Osteoblast (primary cell): ENCODE results near the gene ARF3. TPM values are rescaled to one million over a fixed set of nuclear protein-coding genes. Genes with fewer than 3 reads are reported as not detected.
A peak's percentile ranks its signal among the peaks of the same experiment; 100 is the strongest.

Source experiments
- DNase-seq: peaks from one replicate; pipeline ENCODE4 v3.0.0; 2011; ENCODE audit warnings: low spot score, mixed read lengths; ENCODE audit not compliant: insufficient read length; ENCODE audit errors: missing footprints
- H2AFZ ChIP-seq: 2 replicates; pipeline ENCODE4 v1.6.0; 2011; ENCODE audit warnings: mild to moderate bottlenecking, low read length
- H3K27ac ChIP-seq: 2 replicates; pipeline ENCODE4 v1.5.1; 2011; ENCODE audit warnings: mild to moderate bottlenecking, low read depth, low read length, moderate library complexity
- H3K27me3 ChIP-seq: 2 replicates; pipeline ENCODE4 v1.6.0; 2012; ENCODE audit warnings: mild to moderate bottlenecking, control low read depth, inconsistent platforms, low read length, moderate library complexity; ENCODE audit not compliant: insufficient read depth
- H3K36me3 ChIP-seq: 2 replicates; pipeline ENCODE4 v1.5.1; 2011; ENCODE audit warnings: mild to moderate bottlenecking, low read length, control low read depth, moderate library complexity; ENCODE audit not compliant: insufficient read depth
- H3K4me1 ChIP-seq: 2 replicates; pipeline ENCODE4 v1.5.1; 2011; ENCODE audit warnings: mild to moderate bottlenecking, low read length, control low read depth, moderate library complexity; ENCODE audit not compliant: insufficient read depth
- H3K4me2 ChIP-seq: 2 replicates; pipeline ENCODE4 v1.6.0; 2011; ENCODE audit warnings: mild to moderate bottlenecking, low read length; ENCODE audit not compliant: insufficient read depth
- H3K4me3 ChIP-seq: fragments of 200-600 bp; sonication (generic); 3 replicates; pipeline ENCODE4 v1.5.1; 2012; ENCODE audit warnings: mild to moderate bottlenecking, low read length, inconsistent platforms; ENCODE audit not compliant: insufficient read depth
- H3K79me2 ChIP-seq: 2 replicates; pipeline ENCODE4 v1.6.0; 2012; ENCODE audit warnings: mild to moderate bottlenecking, low read length, control low read depth, inconsistent platforms; ENCODE audit not compliant: insufficient read depth
- H3K9me3 ChIP-seq: 2 replicates; pipeline ENCODE4 v1.5.1; 2011; ENCODE audit warnings: low read depth, low read length, control low read depth
- H4K20me1 ChIP-seq: 2 replicates; pipeline ENCODE4 v1.6.0; 2012; ENCODE audit warnings: mild to moderate bottlenecking, low read length, control low read depth; ENCODE audit not compliant: insufficient read depth
- total RNA-seq: library from RNA; depleted of rRNA; stranded (reverse); fragments of >200 nt; gene quantifications from 2 replicates; pipeline ENCODE4 v1.2.3, GENCODE V29; 2012
- TF ChIP-seq, protein P1 (sequence below): IDR thresholded peaks from 2 replicates; pipeline ENCODE4 v1.5.1; 2011; ENCODE audit warnings: mild to moderate bottlenecking, low read depth, low read length, moderate library complexity; ENCODE audit errors: extremely low read depth

ARF3 gene
- total RNA-seq, 1 donor = 53.9 TPM

DNA sequence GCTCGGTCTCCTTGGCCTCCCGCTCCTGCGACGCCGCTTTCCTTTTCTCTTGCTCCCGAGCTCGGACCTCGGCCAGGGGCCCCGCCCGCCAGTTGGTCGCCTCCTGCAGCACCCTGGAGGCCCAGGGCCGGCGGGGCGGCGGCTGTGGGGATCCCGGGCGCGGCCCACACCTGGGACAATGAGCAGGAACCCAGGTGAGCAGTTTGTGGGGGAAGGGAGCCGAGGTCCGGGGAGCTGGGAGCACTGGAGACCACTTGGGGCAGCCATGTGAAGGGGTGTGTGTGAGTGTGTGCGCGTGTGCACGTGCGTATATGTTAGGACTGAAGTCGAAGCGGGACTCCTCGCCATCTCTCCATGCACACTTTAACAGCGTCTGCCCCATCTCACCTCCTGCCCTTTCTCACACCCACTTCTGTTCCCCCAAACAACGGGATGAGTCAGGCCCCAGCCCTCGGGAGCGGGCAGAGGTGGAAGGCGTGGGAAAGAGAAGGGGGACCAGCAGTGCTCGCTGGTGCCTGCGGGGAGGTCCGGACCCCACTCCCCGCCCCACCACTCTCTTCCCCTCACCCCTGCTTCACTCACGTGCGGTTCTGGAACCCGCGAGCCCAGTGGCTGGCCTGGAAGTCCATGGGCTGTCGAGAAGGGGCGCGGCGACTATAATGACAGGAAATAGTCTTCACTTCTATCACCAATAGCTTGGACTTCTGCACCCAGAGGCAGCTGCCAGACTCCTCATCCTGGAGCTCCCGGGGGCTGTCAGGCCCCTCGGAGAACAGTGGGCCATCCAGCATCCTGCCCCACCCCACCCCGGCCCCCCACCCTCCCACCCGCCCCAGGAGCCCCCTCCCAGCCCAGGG, 41.4 kb upstream of the ARF3 start:
- Histone ChIP-seq H3K9me3 (no peaks in the 10 kb centered on the region), H3K79me2 (no peaks in the 10 kb centered on the region), H3K4me3 (peak overlapping the region; percentile 66), H3K27ac (no peak overlapping the region), H4K20me1 (peaks cover 5% of the 10 kb centered on the region), H3K4me1 (peaks cover 29% of the 10 kb centered on the region), H3K36me3 (peaks cover 28% of the 10 kb centered on the region), H3K4me2 (peak overlapping the region; percentile 90), H3K27me3 (peaks cover 34% of the 10 kb centered on the region), H2AFZ (no peak overlapping the region)
- TF ChIP-seq, protein P1, sequence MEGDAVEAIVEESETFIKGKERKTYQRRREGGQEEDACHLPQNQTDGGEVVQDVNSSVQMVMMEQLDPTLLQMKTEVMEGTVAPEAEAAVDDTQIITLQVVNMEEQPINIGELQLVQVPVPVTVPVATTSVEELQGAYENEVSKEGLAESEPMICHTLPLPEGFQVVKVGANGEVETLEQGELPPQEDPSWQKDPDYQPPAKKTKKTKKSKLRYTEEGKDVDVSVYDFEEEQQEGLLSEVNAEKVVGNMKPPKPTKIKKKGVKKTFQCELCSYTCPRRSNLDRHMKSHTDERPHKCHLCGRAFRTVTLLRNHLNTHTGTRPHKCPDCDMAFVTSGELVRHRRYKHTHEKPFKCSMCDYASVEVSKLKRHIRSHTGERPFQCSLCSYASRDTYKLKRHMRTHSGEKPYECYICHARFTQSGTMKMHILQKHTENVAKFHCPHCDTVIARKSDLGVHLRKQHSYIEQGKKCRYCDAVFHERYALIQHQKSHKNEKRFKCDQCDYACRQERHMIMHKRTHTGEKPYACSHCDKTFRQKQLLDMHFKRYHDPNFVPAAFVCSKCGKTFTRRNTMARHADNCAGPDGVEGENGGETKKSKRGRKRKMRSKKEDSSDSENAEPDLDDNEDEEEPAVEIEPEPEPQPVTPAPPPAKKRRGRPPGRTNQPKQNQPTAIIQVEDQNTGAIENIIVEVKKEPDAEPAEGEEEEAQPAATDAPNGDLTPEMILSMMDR = no peak
- DNase-seq = peak; percentile 94

DNA sequence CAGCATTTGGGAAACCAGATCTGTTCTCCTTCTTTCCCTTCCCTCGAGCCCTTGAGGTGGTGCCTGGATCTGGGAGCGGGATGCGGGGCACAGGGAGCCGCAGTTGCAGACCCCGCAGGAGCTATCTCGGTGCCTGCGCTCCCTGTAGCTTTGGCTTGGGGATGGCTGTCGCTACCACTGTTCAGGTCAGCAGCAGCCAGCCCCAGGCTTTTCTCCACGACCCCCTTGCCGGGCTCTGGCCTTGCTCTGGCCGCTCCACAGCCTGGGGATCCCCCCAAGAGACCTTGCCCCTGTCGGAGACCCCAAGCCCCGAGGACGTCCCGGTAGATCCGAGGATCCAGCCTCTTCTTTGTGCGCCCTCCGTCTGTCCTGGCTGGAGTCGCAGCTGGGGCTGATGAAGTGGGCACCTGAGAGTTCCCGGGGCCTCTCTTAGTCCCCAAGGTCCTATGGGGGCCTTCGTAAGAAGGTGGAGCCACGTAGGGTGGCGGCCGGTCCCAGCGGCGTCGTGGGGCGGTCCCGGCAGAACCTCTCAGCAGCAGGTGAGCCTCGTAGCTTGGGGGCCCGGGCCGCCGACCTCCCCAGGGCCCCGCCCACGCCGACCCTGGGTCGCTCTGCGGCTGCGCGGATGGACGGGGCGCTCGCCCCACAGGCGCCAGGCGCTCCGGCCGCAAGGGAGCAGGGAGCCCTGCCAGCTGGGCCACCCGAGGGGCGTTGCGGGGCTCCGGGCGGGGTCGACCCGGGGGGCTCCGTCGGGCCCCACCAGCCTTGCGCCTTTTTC, 40.6 kb upstream of the ARF3 start:
- H3K79me2 ChIP-seq = no peaks in the 10 kb centered on the region
- H3K9me3 ChIP-seq = no peaks in the 10 kb centered on the region
- peak; percentile 93 for DNase-seq
- H4K20me1 ChIP-seq = peaks cover 5% of the 10 kb centered on the region
- no peak overlapping the region for H3K27ac ChIP-seq
- H3K4me1 ChIP-seq = peaks cover 29% of the 10 kb centered on the region
- H2AFZ ChIP-seq = no peak overlapping the region
- TF ChIP-seq, protein P1 = no peak
- peak overlapping the region; percentile 90 for H3K4me2 ChIP-seq
- peaks cover 19% of the 10 kb centered on the region for H3K36me3 ChIP-seq
- peak overlapping the region; percentile 66 for H3K4me3 ChIP-seq
- H3K27me3 ChIP-seq = peaks cover 38% of the 10 kb centered on the region

DNA sequence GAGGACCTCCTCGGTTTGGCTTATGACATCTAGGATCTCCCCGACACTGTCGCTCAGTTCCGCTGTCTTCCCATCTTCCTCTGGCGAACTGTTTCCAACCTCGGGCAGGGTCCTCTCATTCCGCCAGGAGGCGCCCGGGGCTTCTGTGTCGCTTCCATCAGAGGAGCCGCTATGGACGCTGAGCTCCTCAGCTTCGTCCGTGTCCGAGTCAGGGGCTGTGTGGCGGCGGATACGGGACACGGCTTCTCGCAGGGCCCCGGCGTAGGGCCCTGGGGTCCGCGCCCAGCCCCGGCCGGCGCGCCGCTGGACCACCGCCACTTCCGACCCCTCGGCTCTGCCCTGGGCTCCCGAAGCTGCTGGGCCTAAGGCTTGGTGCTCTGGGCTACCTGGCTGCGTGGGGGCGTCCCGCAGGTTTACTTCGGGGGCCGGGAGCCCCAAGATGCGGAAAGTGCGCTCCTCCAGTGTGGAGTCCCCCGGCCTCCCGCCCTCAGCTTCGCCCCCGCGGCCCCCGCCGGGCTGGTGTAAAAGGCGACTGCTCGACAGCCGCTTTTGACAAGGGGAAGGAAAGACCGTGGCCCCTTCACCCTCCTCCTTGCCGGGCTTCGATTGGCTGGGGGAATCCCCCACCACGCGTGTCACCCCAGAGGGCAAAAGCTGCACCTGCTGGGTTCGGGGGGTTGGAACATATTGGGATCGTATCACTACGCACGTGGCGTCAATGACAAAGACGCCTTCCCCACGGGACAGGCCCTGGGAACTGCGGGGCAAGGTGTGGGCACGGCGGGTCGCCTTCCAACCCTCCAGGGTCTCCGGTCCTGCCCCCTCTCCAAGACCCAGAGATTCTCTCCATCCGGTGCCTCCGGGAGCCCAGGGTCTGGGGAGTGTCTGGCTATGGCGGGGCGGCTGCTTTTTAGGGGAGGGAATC, 39.8 kb upstream of the ARF3 start:
- Histone ChIP-seq H3K27me3 (peaks cover 40% of the 10 kb centered on the region), H3K27ac (no peak overlapping the region), H3K4me1 (peaks cover 29% of the 10 kb centered on the region), H3K4me2 (peak overlapping the region; percentile 90), H2AFZ (peak overlapping the region; percentile 51), H4K20me1 (peaks cover 5% of the 10 kb centered on the region), H3K36me3 (peaks cover 11% of the 10 kb centered on the region), H3K9me3 (no peaks in the 10 kb centered on the region), H3K4me3 (peak overlapping the region; percentile 65), H3K79me2 (no peaks in the 10 kb centered on the region)
- peak; percentile 99 for DNase-seq
- TF ChIP-seq, protein P1 = peak; percentile 77
